Heart right ventricle (tissue), 16 donors: Measurements from ENCODE around the gene CIAO2B. TPM values are rescaled to one million over a fixed set of nuclear protein-coding genes. Genes with fewer than 3 reads are reported as not detected.

ENCODE experiments used
- ATAC-seq, 8 donors: fragments of 200-7000 bp; cut with Tn5 transposase; one replicate each; pipeline ENCODE4 v1.9.1; 2020; ENCODE audit warnings: mild to moderate bottlenecking in 8 of 8, moderate library complexity in 8 of 8, moderate number of reproducible peaks in 1 of 8
- DNase-seq, 2 donors: peaks; one replicate each; pipeline ENCODE4 v3.0.0-alpha.2; 2020
- H3K27ac ChIP-seq, 10 donors: fragments of 200-600 bp; sonication (generic) in 2 of 10; one replicate each; pipeline versions ENCODE4 v1.5.0 to v1.8.0; 2020 to 2022; ENCODE audit warnings: mild to moderate bottlenecking in 3 of 10
- H3K27me3 ChIP-seq, 7 donors: fragments of 200-600 bp; one replicate each; pipeline ENCODE4 v1.8.0; 2021 to 2022; ENCODE audit warnings: mild to moderate bottlenecking in 2 of 7
- H3K36me3 ChIP-seq, 9 donors: fragments of 200-600 bp; sonication (generic) in 1 of 9; one replicate each; pipeline versions ENCODE4 v1.5.0 to v1.8.0; 2020 to 2022; ENCODE audit warnings: mild to moderate bottlenecking in 2 of 9
- H3K4me1 ChIP-seq, 9 donors: fragments of 200-600 bp; sonication (generic) in 1 of 9; one replicate each; pipeline versions ENCODE4 v1.5.0 to v1.8.0; 2020 to 2022; ENCODE audit warnings: mild to moderate bottlenecking in 4 of 9
- H3K4me3 ChIP-seq, 10 donors: fragments of 200-600 bp; sonication (generic) in 2 of 10; one replicate each; pipeline versions ENCODE4 v1.5.0 to v1.8.0; 2020 to 2022; ENCODE audit warnings: mild to moderate bottlenecking in 7 of 10, moderate library complexity in 2 of 10
- H3K9me3 ChIP-seq, 11 donors: fragments of 200-600 bp in 10 of 11; sonication (generic) in 2 of 11; one replicate each; pipeline versions ENCODE4 v1.5.0 to v1.8.0; 2013 to 2022; ENCODE audit warnings: mild to moderate bottlenecking in 2 of 11, control low read depth in 1 of 11, moderate library complexity in 1 of 11
- WGBS, 2 donors: extraction: QIAGEN DNeasy Blood & Tissue Kit; methylation state at CpG; one replicate each; pipeline ENCODE4 v1.1.7; 2013; ENCODE audit warnings: inconsistent platforms in 1 of 2; 5-methylcytosine and 5-hydroxymethylcytosine counted together
- intact Hi-C, 10 donors: fragments of 100-400 bp; cut with DNase I; formaldehyde crosslinking; loops; one replicate each; pipeline versions ENCODE4 v1.11.1 to v1.14.2; 2022
- polyA plus RNA-seq, 2 donors: library from polyadenylated mRNA; stranded (reverse); fragments of 200-250 nt; gene quantifications; one replicate each; pipeline ENCODE4 v1.2.3, GENCODE V29; 2013
- total RNA-seq, 10 donors: library from RNA; stranded (reverse); fragmentation: NEBNext Ultra II Directional in 3 of 10; extraction: Animal tissue kit (Norgen Biotek cat#: 25700) in 3 of 10; gene quantifications; one replicate each; pipeline versions ENCODE4 v1.2.1 to v1.2.4, GENCODE V29; 2021 to 2023
- TF ChIP-seq, protein P1 (sequence below), 9 donors: fragments of 200-600 bp; sonication (generic) in 2 of 9; IDR thresholded peaks; one replicate each; pipeline versions ENCODE4 v1.5.0 to v1.8.0; 2021 to 2022; ENCODE audit warnings: antibody characterized with exemption in 9 of 9, mild to moderate bottlenecking in 5 of 9, moderate library complexity in 1 of 9
- donor health status: Arrhythmogenic right ventricular cardiomyopathy.
- donor health status: ischemic (EF 13 %, LVEDD 7.1; RV severe dilation, severe dysfunction).
- donor health status: healthy with polysubstance abuse.
- donor health status: DM: no; HTN: yes; CAD: no.
- donor health status: DM: no; HTN: no; CAD: no.
- donor health status: ischemic (EF 25% LVEDD 6.9; RV normal size, moderate dysfunction).
- donor health status: ischemic (EF 25% LVEDD 5.7; RV mildly dilated, moderate dysfunction).
- donor health status: healthy.
- donor health status: DM: yes; HTN: yes; CAD: no.
- donor health status: Ischemic cardiomyopathy.
- donor health status: ischemic (EF 35%, LVEDD 5.7; RV mildly dilated, moderate dysfunction).
- donor health status: nonischemic (EF 11% LVEDD 7.7; RV severe dilation, severe dysfunction).
- donor health status: DM: yes; HTN: yes; CAD: no.
- donor health status: PGD.
- donor health status: ischemic (EF 29% LVEDD 5.4; RV normal size, mild dysfunction).
- donor health status: nonischemic (EF 23%, LVEDD 6.1; RV moderate dilation, normal function).

Gene CIAO2B
- total and polyA plus RNA-seq, 12 donors: 103 to 743 (median 115) TPM

DNA sequence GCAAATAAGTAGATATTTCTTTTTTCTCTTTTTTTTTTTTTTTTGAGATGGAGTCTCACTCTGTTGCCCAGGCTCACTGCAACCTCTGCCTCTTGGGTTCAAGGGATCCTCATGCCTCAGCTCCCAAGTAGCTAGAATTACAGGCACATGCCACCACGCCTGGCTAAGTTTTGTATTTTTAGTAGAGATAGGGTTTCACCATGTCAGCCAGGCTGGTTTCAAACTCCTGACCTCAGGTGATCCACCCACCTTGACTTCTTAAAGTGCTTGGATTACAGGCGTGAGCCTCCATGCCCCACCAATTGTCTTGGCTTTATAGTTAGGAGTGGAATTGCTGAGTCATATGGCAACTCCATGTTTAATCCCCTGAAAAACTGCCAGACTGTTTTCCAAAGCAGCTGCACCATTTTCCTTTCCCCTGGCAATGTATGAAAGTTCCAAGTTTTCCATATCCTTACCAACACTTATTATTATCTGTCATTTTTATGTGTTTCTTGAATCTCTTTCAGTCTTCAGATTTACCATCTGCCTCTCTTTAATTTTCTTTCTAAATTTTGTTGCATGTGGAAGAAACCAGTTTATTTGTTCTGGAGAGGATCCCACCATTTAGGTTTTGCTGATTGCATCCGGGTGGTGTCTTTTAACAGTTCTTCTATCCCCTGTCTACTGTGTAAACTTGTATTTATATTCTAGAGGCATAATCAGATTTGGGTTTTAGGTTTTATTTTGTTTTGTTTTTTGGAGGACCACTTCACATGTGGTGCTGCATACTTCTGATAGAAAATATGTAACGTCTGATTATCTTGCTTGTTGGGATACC, 17.0 kb upstream of the CIAO2B start:
- intact Hi-C loops: loop anchor here in 2 of 10 donors (10.0 kb wide), 2 partner anchors 56 to 234 kb away; partner anchors contain the start of gene MATCAP1 (in 1 of the 2)
- WGBS, 2 donors: 81 to 82% methylated on average over 4 of the region's 4 CpGs
- Histone ChIP-seq H3K36me3 (no peaks in the 10 kb centered on the region), H3K27ac (no peak overlapping the region), H3K4me1 (peaks cover 0 to 26% (median 16%) of the 10 kb centered on the region in 9 donors), H3K27me3 (peaks cover 0 to 58% (median 17%) of the 10 kb centered on the region in 7 donors), H3K4me3 (no peak overlapping the region), H3K9me3 (peaks cover 0 to 6% (median 0%) of the 10 kb centered on the region in 11 donors)
- ATAC-seq: no peak
- no peak for DNase-seq
- TF ChIP-seq, protein P1, sequence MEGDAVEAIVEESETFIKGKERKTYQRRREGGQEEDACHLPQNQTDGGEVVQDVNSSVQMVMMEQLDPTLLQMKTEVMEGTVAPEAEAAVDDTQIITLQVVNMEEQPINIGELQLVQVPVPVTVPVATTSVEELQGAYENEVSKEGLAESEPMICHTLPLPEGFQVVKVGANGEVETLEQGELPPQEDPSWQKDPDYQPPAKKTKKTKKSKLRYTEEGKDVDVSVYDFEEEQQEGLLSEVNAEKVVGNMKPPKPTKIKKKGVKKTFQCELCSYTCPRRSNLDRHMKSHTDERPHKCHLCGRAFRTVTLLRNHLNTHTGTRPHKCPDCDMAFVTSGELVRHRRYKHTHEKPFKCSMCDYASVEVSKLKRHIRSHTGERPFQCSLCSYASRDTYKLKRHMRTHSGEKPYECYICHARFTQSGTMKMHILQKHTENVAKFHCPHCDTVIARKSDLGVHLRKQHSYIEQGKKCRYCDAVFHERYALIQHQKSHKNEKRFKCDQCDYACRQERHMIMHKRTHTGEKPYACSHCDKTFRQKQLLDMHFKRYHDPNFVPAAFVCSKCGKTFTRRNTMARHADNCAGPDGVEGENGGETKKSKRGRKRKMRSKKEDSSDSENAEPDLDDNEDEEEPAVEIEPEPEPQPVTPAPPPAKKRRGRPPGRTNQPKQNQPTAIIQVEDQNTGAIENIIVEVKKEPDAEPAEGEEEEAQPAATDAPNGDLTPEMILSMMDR (IDR thresholded peaks at IDR 0.05): no peak

DNA sequence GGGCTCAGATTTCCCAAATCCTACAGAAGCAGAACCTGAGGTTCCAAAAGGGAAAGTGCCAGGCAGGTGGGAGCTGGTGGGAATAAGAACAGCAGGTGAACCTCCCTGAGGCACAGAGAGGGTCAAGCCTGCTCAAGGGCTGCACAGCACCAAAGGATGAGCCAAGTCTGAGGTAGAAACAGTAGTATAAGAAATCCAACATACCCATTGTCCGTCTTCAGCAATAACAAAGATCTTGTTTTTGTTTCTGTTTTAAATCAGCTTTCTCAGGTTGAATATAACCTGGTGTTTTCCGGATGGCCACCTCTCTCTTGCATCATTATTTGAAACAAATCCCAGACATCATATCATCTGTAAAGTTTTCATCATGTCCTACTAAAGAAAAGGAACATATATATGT, 16.2 kb upstream of the CIAO2B start:
- WGBS, 2 donors: 86 to 91% methylated on average over 2 of the region's 2 CpGs
- TF ChIP-seq, protein P1 (IDR thresholded peaks at IDR 0.05): no peak
- ATAC-seq: no peak
- DNase-seq: no peak
- intact Hi-C loops: loop anchor here in 2 of 10 donors (10.0 kb wide), 2 partner anchors 56 to 234 kb away; partner anchors contain the start of gene MATCAP1 (in 1 of the 2)
- peaks cover 0 to 26% (median 16%) of the 10 kb centered on the region in 9 donors for H3K4me1 ChIP-seq
- H3K9me3 ChIP-seq: peaks cover 0 to 6% (median 0%) of the 10 kb centered on the region in 11 donors
- no peak overlapping the region for H3K27ac ChIP-seq
- H3K27me3 ChIP-seq: peaks cover 0 to 58% (median 17%) of the 10 kb centered on the region in 7 donors
- H3K36me3 ChIP-seq: no peaks in the 10 kb centered on the region
- H3K4me3 ChIP-seq: no peak overlapping the region

DNA sequence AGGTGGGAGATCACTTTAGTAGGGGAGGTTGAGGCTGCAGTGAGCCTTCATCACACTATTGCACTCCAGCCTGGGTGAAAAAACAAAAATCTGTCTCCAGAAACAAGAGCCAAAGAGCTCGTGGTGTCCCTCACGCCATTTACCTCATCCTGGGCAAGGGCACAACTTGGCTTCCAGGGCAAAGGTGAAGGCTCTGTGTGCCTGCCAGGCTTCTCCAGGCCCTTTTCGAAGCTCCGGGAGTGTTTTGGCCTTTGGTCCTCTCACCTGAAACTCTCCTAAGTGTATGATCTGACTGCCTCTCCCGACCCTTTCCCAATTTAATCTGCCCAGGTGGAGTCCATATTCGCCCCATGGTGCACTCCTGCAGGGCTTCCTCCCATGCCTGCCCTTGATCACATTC, 15.3 kb upstream of the CIAO2B start:
- Histone ChIP-seq H3K27ac (no peak overlapping the region), H3K36me3 (no peaks in the 10 kb centered on the region), H3K9me3 (peaks cover 0 to 6% (median 0%) of the 10 kb centered on the region in 11 donors), H3K27me3 (peaks cover 0 to 58% (median 17%) of the 10 kb centered on the region in 7 donors), H3K4me1 (peaks cover 0 to 26% (median 16%) of the 10 kb centered on the region in 9 donors), H3K4me3 (no peak overlapping the region)
- DNase-seq (no peak), ATAC-seq (no peak)
- intact Hi-C loops: loop anchor here in 2 of 10 donors (5.0 kb wide), 1 partner anchor 52 kb away; no protein-coding TSS in a partner anchor
- TF ChIP-seq, protein P1 (IDR thresholded peaks at IDR 0.05): no peak
- 66 to 74% methylated on average over 6 of the region's 6 CpGs for WGBS, 2 donors

DNA sequence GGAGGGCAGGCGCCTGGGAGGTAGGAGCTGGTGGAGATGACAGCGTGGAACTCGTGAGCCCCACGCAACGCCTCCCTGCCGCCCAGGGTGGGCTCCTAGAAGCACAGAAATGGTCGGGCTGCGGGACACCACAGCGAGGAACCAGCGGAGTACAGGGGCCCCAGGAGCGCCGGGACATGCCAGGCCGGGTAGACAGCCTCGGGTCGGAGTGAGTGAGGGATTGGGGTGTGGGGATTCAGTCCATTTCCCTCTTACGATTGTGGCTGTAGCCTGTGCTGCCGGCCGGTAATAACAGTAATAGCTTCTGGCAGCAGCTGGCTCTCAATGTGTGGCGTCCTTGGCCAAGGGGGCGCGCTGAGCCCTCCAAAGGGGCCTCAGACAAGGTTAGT, 14.6 kb upstream of the CIAO2B start:
- DNase-seq: no peak
- TF ChIP-seq, protein P1 (IDR thresholded peaks at IDR 0.05): no peak
- 25 to 29% methylated on average over 21 of the region's 21 CpGs for WGBS, 2 donors
- H3K27me3 ChIP-seq: peaks cover 0 to 55% (median 17%) of the 10 kb centered on the region in 7 donors
- intact Hi-C loops: loop anchor here in 2 of 10 donors (5.0 kb wide), 1 partner anchor 52 kb away; no protein-coding TSS in a partner anchor
- H3K4me1 ChIP-seq: peaks cover 0 to 26% (median 16%) of the 10 kb centered on the region in 9 donors
- H3K27ac ChIP-seq: no peak overlapping the region
- H3K36me3 ChIP-seq: peaks cover 0 to 5% (median 0%) of the 10 kb centered on the region in 9 donors
- H3K4me3 ChIP-seq: peak overlapping the region in 9 of 10 donors; percentile 35 to 74 (median 57)
- peaks cover 0 to 6% (median 0%) of the 10 kb centered on the region in 11 donors for H3K9me3 ChIP-seq
- peak in 3 of 8 donors; percentile 2 to 4 (median 2) for ATAC-seq
